Measurements from ENCODE around the gene SLC19A2. TPM values are rescaled to one million over a fixed set of nuclear protein-coding genes. Genes with fewer than 3 reads are reported as not detected.

Gene SLC19A2
- total RNA-seq, 1 donor from 2014 or later, result 18.1 TPM

DNA sequence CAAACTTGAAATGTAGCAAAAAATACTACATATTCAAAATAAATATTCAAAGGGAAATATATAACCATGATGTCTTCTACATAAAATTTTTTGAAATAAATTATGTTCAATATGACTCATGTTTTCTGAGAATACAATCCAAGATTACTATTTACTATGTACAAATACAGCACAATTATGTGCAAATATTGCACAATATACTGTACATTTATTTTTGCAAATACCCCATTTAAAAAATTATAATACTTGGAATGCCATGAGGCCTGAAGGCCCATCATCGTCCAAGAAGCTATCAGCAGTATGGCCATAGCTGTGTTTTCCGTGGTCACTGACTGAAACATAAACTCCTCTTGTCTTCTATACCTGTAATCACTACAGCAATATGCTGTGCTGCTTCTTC, 70.8 kb downstream of the SLC19A2 start:
- no peak overlapping the region for H3K4me3 Mint-ChIP-seq (ENCODE audit: low read depth)
- H3K9me3 Mint-ChIP-seq (ENCODE audit: low read depth), result peaks cover 15% of the 10 kb centered on the region
- H3K27me3 Mint-ChIP-seq, result no peaks in the 10 kb centered on the region
- no peaks in the 10 kb centered on the region for H3K4me1 Mint-ChIP-seq (ENCODE audit: low read depth)
- H3K36me3 Mint-ChIP-seq (ENCODE audit: insufficient read depth), result peaks cover 19% of the 10 kb centered on the region
- no peak for DNase-seq (ENCODE audit: low spot score, unreplicated experiment)
- TF ChIP-seq, protein P1, sequence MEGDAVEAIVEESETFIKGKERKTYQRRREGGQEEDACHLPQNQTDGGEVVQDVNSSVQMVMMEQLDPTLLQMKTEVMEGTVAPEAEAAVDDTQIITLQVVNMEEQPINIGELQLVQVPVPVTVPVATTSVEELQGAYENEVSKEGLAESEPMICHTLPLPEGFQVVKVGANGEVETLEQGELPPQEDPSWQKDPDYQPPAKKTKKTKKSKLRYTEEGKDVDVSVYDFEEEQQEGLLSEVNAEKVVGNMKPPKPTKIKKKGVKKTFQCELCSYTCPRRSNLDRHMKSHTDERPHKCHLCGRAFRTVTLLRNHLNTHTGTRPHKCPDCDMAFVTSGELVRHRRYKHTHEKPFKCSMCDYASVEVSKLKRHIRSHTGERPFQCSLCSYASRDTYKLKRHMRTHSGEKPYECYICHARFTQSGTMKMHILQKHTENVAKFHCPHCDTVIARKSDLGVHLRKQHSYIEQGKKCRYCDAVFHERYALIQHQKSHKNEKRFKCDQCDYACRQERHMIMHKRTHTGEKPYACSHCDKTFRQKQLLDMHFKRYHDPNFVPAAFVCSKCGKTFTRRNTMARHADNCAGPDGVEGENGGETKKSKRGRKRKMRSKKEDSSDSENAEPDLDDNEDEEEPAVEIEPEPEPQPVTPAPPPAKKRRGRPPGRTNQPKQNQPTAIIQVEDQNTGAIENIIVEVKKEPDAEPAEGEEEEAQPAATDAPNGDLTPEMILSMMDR (IDR thresholded peaks at IDR 0.05; ENCODE audit: unreplicated experiment), result no peak
- no peak overlapping the region for H3K27ac Mint-ChIP-seq

Other genes starting within 250 kb of the SLC19A2 start
- gene NME7, start 118.1 kb downstream of the SLC19A2 start, total RNA-seq, result 32.7 and 39.4 TPM in 2 replicates
- 18.6 and 20.2 TPM in 2 replicates for gene BLZF1, start 117.7 kb downstream of the SLC19A2 start, total RNA-seq
- gene CCDC181, start 58.5 kb downstream of the SLC19A2 start, total RNA-seq, result 7.3 and 8.2 TPM in 2 replicates
- gene F5, start 100.5 kb upstream of the SLC19A2 start, total RNA-seq, result 1.7 and 2.9 TPM in 2 replicates
- gene SELP, start 144.2 kb upstream of the SLC19A2 start, total RNA-seq, result not detected in 2 replicates
- gene SELL, start 225.7 kb upstream of the SLC19A2 start, total RNA-seq, result 0.16 and 0.69 TPM in 2 replicates
- gene SELE, start 248.1 kb upstream of the SLC19A2 start, total RNA-seq, result not detected in 2 replicates